DOHH2 (cell line): ENCODE measurements around the gene KLHDC8A.

ENCODE experiments used
- EZH2phosphoT487 ChIP-seq: fragments of 200-600 bp; sonication (generic); IDR thresholded peaks from 2 replicates; pipeline ENCODE4 v1.6.1; 2017; ENCODE audit warnings: borderline replicate concordance, mild to moderate bottlenecking, antibody characterized with exemption, low read length, moderate library complexity, mixed read lengths
- TF ChIP-seq, protein P1 (sequence below): fragments of 200-600 bp; sonication (generic); IDR thresholded peaks from one replicate; pipeline ENCODE4 v1.5.1; 2014; ENCODE audit warnings: antibody characterized with exemption, mild to moderate bottlenecking, low read depth, low read length; ENCODE audit not compliant: poor library complexity, severe bottlenecking

- TF ChIP-seq, protein P1, sequence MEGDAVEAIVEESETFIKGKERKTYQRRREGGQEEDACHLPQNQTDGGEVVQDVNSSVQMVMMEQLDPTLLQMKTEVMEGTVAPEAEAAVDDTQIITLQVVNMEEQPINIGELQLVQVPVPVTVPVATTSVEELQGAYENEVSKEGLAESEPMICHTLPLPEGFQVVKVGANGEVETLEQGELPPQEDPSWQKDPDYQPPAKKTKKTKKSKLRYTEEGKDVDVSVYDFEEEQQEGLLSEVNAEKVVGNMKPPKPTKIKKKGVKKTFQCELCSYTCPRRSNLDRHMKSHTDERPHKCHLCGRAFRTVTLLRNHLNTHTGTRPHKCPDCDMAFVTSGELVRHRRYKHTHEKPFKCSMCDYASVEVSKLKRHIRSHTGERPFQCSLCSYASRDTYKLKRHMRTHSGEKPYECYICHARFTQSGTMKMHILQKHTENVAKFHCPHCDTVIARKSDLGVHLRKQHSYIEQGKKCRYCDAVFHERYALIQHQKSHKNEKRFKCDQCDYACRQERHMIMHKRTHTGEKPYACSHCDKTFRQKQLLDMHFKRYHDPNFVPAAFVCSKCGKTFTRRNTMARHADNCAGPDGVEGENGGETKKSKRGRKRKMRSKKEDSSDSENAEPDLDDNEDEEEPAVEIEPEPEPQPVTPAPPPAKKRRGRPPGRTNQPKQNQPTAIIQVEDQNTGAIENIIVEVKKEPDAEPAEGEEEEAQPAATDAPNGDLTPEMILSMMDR: no peak
- no peak for TF ChIP-seq EZH2phosphoT487
These were observed 43.0 kb downstream of the KLHDC8A start for GRCh38 chr1:205313563-205314308.
